Measurements from ENCODE around the gene DNAJC11.
"Not testable (repeated sequence)": the region's sequence is repeated elsewhere in the genome, so short reads cannot be mapped to it uniquely, and the experiment has no call there.

Gene DNAJC11

DNA sequence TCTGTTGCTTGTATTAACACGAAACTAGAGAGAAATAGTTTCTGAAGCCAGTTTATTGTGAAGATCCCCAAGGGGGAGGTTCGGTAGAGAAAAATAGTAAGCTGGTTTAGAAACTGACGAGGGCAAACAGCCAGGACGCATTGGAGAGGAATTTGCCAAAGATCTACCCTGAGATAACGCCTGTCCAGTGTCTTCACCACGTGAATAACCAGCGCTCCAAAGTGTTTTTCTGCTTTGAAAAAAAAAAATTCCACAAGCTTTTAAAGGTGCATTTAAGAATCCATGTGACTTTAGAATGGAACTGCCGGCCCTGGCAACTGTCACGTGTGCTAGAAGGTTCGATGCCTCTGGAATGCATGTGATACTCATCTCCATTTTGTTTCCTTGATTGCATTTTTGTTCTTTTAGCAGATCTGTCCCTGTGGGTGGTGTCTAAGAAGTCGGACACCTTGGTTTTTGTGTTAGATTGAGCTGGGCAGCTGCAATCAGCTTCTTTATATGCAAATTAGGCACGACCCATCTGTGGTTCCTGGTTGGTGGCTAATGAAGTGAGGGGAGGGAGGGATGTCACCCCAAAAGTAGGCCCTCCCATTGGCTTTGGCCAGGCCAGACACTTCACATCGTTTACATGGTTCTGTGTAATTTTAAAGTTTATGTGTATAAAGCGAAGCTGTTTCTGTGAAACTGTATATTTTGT, 78.2 kb downstream of the DNAJC11 start:
- DNase-seq: no peak

DNA sequence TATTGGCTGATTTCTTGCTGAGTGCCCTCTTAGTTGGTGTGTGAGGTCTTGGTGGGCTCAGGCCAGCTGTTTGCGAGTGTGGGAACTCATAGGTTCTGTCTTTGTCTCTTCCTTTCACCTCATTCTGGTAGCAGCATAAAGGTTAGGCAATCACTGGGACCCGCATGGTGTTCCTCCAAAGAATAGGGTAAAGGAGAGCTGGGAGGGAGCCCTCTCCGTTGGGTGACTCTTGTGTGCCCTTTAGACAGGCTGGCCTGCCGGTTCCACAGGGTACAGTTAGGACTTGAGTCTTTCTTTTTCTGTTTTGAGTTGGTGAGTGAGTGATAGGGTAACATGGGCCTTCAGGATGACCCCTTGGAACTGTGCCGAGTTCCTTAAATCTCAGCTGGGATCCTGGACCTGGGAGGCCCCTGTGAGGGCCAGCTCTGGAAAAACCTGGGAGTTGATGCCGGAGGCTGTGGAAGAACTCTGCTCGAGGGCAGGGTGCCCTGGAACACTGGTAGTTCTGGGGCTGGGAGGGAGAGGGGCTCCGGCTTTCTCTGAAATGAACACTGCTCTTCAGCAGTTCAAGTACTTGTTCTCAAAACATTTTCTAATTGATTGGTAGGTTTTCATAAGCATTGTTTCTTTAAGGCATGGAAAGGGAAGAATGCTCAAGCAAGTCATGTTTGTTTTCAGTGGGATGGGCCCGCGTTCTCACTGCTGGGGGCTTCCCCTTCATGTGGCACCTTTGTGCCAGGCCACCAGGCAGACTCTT, 79.0 kb downstream of the DNAJC11 start:
- no peak for DNase-seq

DNA sequence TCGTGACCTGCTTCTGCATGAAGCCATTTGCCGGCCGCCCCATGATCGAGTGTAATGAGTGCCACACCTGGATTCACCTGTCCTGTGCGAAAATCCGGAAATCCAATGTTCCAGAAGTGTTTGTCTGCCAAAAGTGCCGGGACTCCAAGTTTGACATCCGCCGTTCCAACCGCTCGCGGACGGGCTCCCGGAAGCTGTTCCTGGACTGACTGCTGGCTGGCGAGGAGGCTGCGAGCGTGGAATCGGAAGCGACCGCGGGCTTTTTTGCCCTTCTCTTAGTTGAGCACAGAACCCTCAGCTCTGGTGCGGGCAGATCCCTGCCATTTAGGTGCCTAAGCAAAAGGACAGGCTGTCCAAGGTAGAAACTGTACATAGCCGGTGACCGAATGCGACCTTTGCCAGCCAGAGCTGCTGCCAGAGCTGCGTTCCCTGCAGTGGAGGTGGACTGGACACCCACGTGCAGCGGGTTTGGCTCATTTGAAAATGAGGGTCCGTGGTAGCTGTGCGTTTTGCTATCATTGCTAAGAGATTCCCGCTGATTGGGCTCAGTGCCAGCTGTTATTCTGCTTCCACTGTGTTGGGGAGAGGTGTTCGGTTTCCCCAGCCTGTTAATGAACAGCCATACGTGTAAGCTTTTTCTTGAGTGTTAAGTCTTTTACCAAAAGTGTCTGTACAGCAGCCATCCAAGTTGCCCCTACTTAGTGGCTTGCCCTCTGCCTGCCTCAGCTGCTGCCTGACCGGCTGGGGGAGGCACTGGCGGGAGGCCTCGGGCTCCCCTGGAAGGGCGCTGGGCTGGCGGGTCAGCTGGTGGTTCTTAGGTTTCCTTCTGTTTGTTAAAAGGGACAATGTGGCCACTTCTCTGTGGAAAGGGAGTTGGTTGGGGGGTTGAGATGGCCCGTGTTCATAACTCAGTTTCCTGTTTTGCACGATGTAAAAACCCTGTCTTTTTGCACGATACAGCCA, 79.9 kb downstream of the DNAJC11 start:
- no peak for DNase-seq

DNA sequence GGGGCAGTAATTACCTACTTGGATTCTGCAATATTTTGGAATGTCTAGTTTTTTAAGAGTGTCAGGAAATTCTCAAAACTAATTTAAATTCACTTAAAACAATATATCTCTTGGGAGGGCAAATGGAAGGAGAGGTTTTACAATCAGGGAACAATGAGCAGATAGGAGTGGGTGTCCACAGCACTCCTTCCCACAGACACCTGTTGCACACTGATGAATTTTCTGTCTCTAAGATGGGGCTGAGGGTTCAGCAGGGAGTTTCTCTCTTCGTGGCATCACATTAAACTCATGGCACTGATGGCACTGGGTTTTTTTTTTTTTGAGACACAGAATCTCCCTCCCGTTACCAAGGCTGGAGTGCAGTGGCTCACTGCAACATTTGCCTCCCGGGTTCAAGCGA, 82.6 kb downstream of the DNAJC11 start:
- DNase-seq: no peak

DNA sequence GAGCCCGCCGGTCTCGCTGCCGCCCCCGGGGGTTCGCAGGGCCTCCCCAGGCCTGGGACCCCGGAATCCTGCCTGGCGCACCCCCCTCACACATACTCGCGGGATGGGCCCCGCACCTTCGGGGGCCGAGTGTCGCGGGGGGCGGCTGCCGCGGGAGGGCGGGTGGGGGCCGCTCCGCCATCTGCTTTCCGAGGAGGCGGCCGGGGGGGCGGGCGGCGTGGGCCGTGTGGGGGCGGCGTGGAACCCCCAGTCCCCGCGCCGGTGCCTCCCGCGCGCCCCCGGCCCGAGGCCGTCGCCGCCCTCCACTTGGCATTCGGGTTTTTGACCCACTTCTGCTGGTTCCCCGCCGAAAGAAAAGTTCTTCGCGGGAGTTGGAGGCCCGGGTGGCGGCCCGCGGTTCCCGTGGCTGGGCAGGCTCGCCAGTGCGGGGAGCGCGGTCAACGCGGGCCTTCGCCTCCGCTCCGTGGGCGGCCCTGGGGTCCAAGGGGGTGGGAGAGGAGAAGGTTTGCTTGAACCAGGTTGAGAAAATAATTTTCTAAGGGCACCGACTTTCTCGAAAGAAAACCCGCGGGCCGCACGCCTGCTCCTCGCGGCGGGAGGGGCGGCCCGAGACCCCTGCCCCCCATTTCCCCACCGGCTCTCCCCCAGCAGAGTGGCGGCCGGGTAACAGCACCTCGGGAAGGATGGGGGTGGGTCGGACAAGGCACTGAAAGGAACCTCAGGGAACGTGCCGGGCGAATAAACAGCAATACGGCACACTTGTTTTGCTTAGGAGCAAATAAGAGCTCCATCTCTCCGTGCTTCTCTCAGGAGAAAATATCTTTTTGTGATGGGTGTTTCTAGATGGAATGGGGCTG, 86.5 kb downstream of the DNAJC11 start:
- no peak for DNase-seq

DNA sequence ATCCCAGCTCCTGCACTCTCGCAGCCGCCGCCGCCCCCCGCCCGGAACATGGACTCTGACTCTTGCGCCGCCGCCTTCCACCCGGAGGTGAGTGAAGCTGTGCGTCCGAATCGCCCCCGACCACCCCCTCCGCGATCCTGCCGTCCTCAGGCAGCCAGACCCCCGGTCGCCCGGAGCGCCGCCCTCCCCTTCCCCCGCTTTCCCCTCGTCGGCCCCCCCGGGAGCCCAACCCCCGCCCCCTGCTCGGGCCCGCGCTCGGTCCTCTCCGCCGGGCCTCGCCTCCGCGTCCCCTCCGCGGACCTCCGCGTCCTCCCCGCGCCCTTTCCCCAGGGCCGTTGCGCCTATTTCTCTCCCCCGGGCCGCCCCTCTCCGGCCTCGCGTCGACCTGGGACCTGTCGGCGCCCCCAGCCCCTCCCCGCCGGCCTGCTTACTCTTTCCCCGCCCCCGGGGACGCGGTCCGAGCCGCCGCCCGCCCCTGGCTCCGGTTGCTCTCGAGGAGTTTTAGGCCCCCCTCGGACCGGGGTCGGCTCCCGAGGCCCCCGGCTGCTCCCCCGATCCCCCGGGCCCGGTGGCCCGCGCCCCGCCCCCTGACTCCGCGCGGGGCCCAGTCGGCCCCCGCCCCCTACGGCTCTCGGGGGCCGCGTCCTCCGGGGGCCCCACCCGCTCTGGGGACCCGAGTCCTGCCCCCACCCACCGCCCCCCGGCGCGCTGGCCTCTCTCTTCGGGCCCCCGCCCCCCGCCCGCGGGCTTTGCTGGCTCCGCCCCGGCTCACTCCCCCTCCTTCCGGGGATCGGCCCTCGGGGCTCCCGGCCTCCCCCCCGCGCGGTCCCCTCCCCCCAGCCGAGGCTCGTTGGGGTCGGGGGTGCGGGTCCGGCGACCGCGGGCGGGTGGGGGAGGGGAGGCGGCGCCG, 87.3 kb downstream of the DNAJC11 start:
- DNase-seq: no peak

DNA sequence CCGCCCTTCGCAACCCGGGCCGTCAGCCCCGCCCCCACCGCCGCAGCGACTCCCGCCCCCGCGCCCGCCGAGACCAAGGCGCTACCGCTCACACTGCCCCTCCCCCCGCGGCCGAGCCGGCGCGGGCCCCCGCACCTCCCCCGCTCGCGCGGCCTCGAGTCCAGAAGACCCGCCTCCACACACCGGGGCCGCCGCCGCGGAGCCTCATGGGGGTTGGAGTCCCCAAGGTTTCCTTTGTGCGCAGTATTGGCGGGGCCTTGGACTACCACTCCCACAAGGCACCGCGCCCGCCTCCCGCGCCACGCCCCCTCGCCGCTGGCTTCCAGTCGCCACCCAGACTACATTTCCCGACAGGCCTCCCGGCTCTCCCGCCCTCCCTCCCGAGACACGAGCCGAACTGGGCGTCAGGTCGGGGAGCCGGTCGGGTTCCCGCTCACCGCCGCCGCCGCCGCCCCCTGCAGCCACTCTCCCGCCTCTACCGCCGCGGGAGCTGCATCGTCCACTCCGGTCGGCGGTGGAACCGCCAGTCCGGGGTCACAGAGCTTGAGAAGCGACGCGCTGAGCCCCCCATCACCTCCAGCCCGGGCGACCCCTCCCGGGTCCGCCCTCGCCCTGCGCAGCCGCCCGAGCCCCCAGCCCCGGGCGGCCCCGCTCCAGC, 88.1 kb downstream of the DNAJC11 start, which contains the start of gene PHF13:
PHF13 (plus strand) TSS at position 371 of the 658 bp plus-strand sequence. CDS start 336 bp downstream, outside the sequence.
- peak; percentile 95 for DNase-seq

DNA sequence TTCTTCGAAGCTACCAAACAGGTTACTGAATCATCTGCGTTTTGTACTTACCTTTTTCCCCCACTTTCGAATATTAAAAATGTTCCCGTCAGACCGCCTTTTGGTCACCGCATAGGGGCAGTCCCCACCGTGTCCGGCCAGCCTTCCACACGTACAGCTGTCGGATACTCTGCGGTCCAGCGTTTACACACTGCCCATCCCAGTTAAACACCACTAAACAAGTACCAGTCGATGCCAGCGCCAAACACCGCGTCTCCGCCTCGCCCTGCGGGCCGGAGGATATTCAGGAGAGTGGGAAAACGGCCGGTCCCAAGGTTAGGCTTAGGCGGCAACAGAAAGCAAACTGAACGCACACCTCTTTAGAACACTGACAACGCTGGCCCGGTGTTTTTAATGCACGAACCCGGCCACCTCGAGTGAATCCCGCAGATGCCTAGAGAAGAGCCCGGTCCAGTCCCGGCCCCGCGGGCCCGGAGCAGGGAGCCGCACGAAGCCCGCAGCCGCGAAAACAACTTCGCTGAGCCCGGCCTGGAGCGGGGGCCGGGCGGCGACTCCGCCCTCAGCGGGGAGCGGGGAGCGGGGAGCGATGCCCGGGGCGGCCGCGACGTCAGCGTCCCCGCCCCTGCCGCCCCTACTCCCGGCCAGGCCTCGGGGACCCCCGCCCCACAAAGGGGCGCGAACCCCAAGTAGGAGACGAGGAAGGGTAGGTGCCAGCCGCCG, 88.8 kb downstream of the DNAJC11 start:
- DNase-seq: no peak

DNA sequence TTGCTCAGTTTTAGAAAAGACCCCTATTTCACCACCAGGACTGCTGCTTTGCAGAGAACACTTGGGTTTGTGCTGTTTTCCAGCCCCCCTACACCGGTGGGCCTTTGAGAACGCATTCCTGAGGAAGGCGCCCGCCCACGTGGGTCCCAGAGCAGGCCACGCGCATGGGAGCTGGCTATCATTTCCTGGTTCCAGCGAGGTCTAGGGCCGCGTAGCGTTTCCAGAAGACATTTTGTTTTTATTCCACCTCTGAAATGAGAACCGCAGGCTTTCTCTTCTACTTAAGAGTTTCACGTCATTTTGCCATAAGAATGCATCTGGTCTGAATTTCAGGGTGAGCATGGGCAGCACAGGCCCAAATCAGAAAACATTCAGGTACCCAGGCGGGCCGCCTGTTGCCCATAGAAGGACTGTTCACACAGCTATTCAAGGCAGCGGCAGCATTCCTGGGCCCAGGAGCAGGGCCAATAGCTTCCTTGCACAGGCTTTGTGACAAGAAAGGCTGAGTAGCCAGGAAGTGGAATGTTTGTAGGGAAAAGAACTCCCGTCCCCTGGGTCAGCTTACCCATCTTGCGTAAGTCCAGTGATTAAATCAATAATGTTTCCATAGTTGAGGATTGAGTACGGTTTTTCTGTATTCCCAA, 97.6 kb downstream of the DNAJC11 start:
- DNase-seq: no peak

DNA sequence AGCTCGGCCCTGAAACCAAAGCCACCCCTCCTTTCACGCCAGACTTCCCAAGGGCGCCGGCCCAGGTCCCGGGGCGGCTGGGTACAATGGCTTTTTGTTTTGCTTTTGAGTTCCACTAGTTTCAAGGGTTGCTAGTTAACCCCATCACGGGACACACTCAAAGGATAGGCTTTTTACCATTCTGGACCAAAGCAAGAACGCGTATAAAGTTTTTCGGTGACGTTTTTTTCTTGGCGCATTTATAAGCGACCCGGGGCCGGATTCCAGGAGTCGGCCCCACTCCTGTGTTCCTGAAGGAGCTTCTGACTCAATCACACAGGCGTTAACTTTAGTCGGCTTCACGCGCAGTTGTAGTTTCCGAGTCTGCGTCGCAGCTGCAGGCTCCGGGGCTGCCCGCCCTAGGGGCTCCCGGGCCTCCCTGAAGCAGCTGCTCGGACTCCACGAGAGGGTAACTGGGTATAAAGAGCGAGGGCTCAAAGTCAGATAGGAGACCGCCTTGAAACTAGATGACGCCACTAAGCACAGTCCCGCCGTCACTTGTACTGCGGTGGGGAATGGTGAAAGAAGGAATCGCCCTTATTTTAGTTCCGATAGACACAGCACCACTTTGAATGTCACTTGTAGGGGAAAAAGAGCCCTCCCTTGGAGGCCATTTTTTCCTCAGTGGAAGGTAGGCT, 98.2 kb downstream of the DNAJC11 start:
- peak; percentile 61 for DNase-seq

DNA sequence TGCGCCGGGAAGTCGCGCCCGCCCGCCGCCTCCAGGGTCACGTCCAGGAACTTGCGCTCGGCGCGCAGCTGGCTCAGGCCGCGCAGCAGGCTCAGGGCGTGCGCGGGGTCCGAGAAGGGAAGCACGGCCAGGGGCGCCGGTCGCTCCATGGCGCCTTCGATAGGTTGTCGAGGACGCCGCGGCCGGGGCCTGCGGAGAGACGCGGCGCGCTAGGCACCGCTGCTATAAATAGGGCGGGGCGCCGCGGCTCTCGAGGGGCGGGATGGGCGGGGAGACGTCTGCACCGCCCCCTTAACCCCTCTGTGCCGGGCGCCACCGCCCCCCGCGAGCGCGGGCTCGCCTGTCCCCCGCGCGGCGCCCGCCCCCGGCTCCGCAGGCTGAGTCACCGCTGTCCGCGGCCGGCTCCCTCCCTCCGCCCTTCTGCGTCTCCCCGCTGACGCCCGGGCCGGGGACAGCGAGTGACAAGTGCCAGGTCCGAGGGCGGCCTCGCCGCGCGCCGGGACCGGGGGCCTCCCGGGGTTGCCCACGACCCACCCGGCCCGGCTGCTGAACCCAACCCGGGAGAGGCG, 98.9 kb downstream of the DNAJC11 start, which contains the start of gene KLHL21:
KLHL21 (minus strand) TSS at position 201 of the 569 bp plus-strand sequence; CDS start at position 149, 52 bp downstream.
- peak; percentile 76 for DNase-seq

DNA sequence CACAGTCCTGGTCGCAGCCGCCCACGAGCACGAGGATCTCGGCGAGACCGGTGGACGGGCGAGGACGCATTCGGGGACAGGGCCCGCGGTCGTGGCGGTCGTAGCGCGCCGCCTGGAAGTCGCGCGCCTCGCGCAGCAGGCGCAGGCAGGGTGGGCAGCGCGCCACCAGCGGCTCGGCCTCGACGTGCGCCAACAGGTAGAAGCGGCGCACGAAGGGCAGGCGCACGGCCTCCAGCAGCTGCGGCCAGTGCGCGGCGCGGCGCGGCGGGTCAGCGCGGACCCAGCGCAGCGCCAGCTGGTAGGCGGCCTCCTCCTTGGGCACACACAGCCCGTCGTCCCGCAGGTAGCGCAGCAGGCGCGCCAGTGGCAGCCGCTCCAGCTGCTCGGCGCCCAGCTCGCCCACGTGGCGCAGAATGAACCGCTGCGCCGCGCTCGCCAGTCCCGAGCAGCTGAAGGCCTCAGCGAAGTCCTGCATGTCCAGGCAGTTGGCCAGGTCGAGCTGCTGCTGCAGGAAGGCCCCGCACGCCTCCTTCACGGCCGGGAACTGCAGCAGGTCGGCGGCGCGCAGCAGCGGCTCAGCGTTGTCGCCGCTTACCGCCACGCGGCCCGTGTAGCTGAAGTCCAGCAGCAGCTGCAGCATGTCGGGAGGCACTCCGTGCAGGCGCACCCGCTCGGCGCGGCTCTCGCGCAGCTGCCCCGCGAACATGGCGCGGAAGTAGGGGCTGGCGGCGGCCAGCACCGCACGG, 99.5 kb downstream of the DNAJC11 start:
- DNase-seq: no peak

DNA sequence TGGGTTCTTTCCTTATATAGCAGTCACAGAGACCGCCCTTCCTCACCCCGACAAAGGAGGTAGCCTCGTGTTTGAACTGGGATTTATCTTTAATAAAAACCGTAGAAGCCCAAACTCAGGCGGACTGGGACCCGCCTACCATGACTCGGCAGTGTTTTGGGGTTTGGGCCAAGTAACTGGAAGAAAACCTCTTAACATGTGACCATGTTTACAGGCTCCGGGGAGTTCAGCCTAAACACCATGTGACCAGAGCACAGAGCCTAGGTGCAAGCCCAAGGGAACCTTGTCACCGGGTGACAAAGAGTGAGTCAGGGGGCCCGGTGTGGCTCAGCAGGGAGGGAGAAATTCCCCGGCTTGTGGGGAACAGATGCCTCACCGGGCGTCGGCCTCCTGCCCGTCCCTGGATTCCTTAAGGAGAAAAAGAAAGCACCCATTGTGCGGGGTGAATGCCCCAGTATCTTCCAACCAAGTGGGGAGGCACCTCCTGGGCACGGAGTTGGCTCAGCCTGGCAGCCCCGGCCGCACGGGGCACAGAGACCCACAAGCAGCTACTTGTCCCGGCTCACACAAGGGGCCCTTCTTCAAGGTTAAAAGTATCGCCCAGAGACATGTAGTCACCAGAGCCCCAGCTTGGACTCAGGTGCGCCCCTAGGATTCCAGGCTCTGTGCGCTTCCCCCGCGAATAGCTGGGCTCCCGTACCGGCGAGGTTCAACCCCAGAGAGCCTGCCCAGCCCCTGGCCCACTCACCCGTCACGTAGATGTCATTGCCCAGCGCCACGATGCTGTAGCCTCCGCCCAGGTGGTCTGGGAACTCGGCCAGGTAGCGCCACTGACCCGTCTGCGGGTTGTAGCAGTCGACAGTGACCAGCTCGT, 100.3 kb downstream of the DNAJC11 start:
- DNase-seq: no peak

DNA sequence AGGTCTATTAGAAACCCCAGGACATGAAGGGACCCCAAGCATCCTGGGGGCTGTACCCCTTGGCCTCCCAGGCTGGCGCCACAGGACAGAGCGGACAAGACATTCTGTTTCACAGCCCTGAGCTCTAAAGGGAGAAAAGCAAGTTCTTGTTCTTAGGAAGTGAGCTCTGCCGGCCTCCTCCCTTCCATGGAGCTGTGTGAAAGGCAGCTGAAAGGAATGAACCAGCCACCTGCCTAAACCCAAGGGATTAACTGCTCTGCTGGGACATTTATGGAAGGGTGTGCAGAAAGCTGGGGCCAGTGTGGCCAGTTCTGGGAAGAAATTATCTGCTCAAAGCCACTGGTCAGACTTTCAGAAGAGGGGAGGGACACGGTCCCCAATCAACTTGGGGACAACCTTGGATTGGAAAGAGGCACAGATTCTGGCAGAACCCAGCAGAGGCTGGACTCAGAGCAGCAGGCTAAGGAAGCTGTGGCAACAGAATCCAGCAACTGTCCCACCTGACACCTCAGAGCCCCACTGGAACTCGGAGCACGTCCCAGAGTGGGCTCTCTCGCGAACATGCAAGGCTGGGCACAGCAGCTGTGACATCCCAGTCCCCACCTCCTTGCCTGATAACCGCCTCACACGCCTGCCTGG, 101.1 kb downstream of the DNAJC11 start:
- DNase-seq: no peak

DNA sequence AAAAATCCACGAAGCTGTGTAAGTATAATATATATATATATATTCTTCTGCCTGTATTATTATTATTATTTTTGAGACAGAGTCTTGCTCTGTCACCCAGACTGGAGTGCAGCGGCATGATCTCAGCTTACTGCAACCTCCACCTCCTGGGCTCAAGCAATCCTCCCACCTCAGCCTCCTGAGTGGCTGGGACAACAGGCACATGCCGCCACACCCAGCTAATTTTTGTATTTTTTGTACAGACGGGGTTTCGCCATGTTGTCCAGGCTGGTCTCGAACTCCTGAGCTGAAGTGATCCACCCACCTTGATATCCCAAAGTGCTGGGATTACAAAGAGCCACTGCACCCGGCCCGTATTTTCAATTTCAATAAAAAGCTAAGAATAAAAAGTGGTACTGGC, 101.6 kb downstream of the DNAJC11 start:
- DNase-seq: not testable (repeated sequence)
